A673 (cell line): ENCODE measurements around the gene SCAF1. TPM values are rescaled to one million over a fixed set of nuclear protein-coding genes. Genes with fewer than 3 reads are reported as not detected.
A peak's percentile ranks its signal among the peaks of the same experiment; 100 is the strongest.

Experiments used
- BruUV-seq: library from RNA; stranded (reverse); fragments of 400-500 nt; replicated peaks from 2 replicates; lab custom pipeline; 2021; lab: Mats Ljungman, UMichigan
- CTCF ChIA-PET: fragments of 300-600 bp; sonication (Branson Sonifier 250); formaldehyde crosslinking; loops from one replicate; lab custom pipeline; 2022; ENCODE audit warnings: antibody characterized with exemption; lab: Charles Lee
- POLR2A ChIA-PET: fragments of 300-600 bp; sonication (Branson Sonifier 250); formaldehyde crosslinking; loops from one replicate; lab custom pipeline; 2022; ENCODE audit warnings: antibody characterized with exemption; ENCODE audit not compliant: low non-redundant PET; lab: Charles Lee
- DNase-seq: peaks from one replicate; pipeline ENCODE4 v3.0.0-alpha.2; 2015; ENCODE audit warnings: low spot score
- H3K27ac ChIP-seq: fragments of 200-600 bp; sonication (generic); 2 replicates; pipeline ENCODE4 v1.5.1; 2016; ENCODE audit warnings: mixed run types, low read depth, mild to moderate bottlenecking, mixed read lengths, antibody characterized with exemption, low read length; ENCODE audit not compliant: poor library complexity, severe bottlenecking
- H3K27me3 ChIP-seq: fragments of 200-600 bp; sonication (generic); replicated peaks from 2 replicates; pipeline ENCODE4 v1.6.1; 2017; ENCODE audit warnings: mixed run types, low read depth, mild to moderate bottlenecking, mixed read lengths, antibody characterized with exemption, low read length; ENCODE audit not compliant: insufficient read depth, poor library complexity
- H3K36me3 ChIP-seq: fragments of 200-600 bp; sonication (generic); 2 replicates; pipeline ENCODE4 v1.6.1; 2016; ENCODE audit warnings: mixed run types, mild to moderate bottlenecking, mixed read lengths, antibody characterized with exemption, low read length; ENCODE audit not compliant: insufficient read depth, poor library complexity, severe bottlenecking
- H3K4me1 ChIP-seq: fragments of 200-600 bp; sonication (generic); 2 replicates; pipeline ENCODE4 v1.6.1; 2017; ENCODE audit warnings: mixed run types, mild to moderate bottlenecking, mixed read lengths, antibody characterized with exemption, low read length; ENCODE audit not compliant: insufficient read depth, poor library complexity, severe bottlenecking
- H3K4me3 ChIP-seq: fragments of 200-600 bp; sonication (generic); 2 replicates; pipeline ENCODE4 v1.5.1; 2016; ENCODE audit warnings: low read depth, mixed run types, mild to moderate bottlenecking, mixed read lengths, low read length; ENCODE audit not compliant: poor library complexity, severe bottlenecking
- H3K9me3 ChIP-seq: fragments of 200-600 bp; sonication (generic); 2 replicates; pipeline ENCODE4 v1.6.1; 2016; ENCODE audit warnings: mixed run types, low read depth, mild to moderate bottlenecking, mixed read lengths, antibody characterized with exemption, low read length; ENCODE audit not compliant: poor library complexity, severe bottlenecking
- CTCF ChIP-seq: fragments of 300-800, 200-600 bp; sonication (generic); conservative IDR thresholded peaks from 2 replicates; pipeline ENCODE4 v1.5.1; 2017; ENCODE audit warnings: low read depth, mild to moderate bottlenecking, antibody characterized with exemption, low read length, moderate library complexity, mixed read lengths
- EZH2 ChIP-seq: fragments of 200-600 bp; sonication (generic); IDR thresholded peaks from 2 replicates; pipeline ENCODE4 v1.6.1; 2017; ENCODE audit warnings: borderline replicate concordance, low read depth, mild to moderate bottlenecking, mixed read lengths, antibody characterized with exemption, low read length; ENCODE audit not compliant: poor library complexity, severe bottlenecking
- intact Hi-C: fragments of 100-400 bp; cut with micrococcal nuclease; formaldehyde crosslinking; loops from one replicate; pipeline ENCODE4 v1.10.0; 2022; ENCODE audit not compliant: unreplicated experiment
- total RNA-seq: library from RNA; stranded (reverse); gene quantifications from 2 replicates; pipeline ENCODE4 v1.2.3, GENCODE V29; 2021

Gene SCAF1
- total RNA-seq, 1 experiment from 2014 or later = 98.2 TPM

- Histone ChIP-seq H3K4me1 (no peaks in the 10 kb centered on the region), H3K9me3 (no peaks in the 10 kb centered on the region), H3K36me3 (peaks cover 34% of the 10 kb centered on the region), H3K27me3 (no peaks in the 10 kb centered on the region), H3K4me3 (no peak overlapping the region), H3K27ac (no peak overlapping the region)
- BruUV-seq = TSS peak; percentile 16
- CTCF ChIA-PET = no interaction called here
- TF ChIP-seq EZH2 (no peak), CTCF (no peak)
- POLR2A ChIA-PET = no interaction called here
- no peak for DNase-seq
- intact Hi-C loops = no loop called here
Observed at GRCh38 chr19:49624967-49625910, 16.8 kb upstream of the SCAF1 start.

DNA sequence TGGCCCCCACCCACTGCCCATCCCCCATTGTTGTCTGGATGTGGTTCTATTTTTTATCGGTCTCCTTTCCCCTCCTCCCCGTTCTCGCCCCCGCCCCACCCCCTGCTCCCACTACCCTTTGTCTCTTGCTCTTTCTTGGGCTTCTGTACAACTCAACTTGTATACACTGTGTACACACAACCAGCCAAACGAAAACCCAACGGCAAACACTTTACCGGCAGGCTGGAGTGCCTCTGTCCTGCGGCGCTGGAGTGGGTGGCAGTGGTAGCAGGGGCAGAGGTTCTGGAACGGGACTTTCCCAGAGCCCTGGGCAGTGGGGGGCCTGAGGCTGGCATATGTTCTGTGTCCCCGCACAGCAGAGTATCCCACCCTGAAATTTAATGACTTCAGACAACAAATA, 15.8 kb upstream of the SCAF1 start:
- H3K4me1 ChIP-seq = peaks cover 8% of the 10 kb centered on the region
- H3K27ac ChIP-seq = no peak overlapping the region
- no peaks in the 10 kb centered on the region for H3K9me3 ChIP-seq
- CTCF ChIA-PET = no interaction called here
- H3K36me3 ChIP-seq = peaks cover 31% of the 10 kb centered on the region
- no TSS peak for BruUV-seq
- H3K4me3 ChIP-seq = no peak overlapping the region
- no peak for DNase-seq
- POLR2A ChIA-PET = no interaction called here
- TF ChIP-seq CTCF (no peak), EZH2 (no peak)
- no peaks in the 10 kb centered on the region for H3K27me3 ChIP-seq
- intact Hi-C loops = no loop called here

DNA sequence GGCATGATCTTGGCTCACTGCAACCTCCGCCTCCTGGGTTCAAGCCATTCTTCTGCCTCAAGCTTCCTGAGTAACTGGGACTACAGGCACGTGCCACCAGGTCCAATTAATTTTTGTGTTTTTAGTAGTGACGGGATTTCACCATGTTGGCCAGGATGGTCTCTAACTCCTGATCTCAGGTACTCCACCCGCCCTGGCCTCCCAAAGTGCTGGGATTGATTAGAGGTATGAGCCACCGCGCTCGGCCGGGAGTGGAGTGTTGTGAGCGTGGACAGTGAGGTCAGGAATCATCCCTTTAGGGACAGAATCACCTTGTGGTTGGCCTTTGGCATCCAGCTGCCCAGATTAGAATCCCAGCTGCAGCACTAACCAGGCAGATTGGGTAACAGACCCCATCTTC, 12.3 kb upstream of the SCAF1 start:
- DNase-seq = no peak
- no TSS peak for BruUV-seq
- TF ChIP-seq EZH2 = no peak
- no peak for TF ChIP-seq CTCF
- H3K27ac ChIP-seq = no peak overlapping the region
- ChIA-PET POLR2A (no interaction called here), CTCF (no interaction called here)
- peaks cover 9% of the 10 kb centered on the region for H3K4me1 ChIP-seq
- intact Hi-C loops = no loop called here
- no peaks in the 10 kb centered on the region for H3K27me3 ChIP-seq
- no peaks in the 10 kb centered on the region for H3K9me3 ChIP-seq
- H3K36me3 ChIP-seq = peaks cover 24% of the 10 kb centered on the region
- no peak overlapping the region for H3K4me3 ChIP-seq
